Mesenchymal stem cell (in vitro differentiated cells and primary cell): ENCODE results near the gene PLEKHG2.

Experiments used
- DNase-seq: peaks from one replicate; pipeline ENCODE4 v3.0.0-alpha.2; 2013
- H2AFZ ChIP-seq: one replicate; pipeline ENCODE4 v1.6.1; 2013; ENCODE audit warnings: low read depth, mild to moderate bottlenecking, control low read depth, inconsistent platforms, low read length, moderate library complexity
- H2AK5ac ChIP-seq: 2 replicates; pipeline ENCODE4 v1.6.1; 2013; ENCODE audit warnings: low read length, moderate library complexity, mild to moderate bottlenecking, inconsistent platforms; ENCODE audit not compliant: severe bottlenecking
- H2BK120ac ChIP-seq: one replicate; pipeline ENCODE4 v1.6.1; 2013; ENCODE audit warnings: low read depth, mild to moderate bottlenecking, inconsistent platforms, low read length, moderate library complexity
- H2BK12ac ChIP-seq, 2 experiments: one replicate each; pipeline ENCODE4 v1.6.1; 2013; ENCODE audit warnings: inconsistent platforms in 2 of 2, low read length in 2 of 2, mild to moderate bottlenecking in 2 of 2, moderate library complexity in 2 of 2, control low read depth in 1 of 2
- H2BK15ac ChIP-seq: one replicate; pipeline ENCODE4 v1.6.1; 2013; ENCODE audit warnings: mild to moderate bottlenecking, low read depth, inconsistent platforms; ENCODE audit not compliant: poor library complexity, severe bottlenecking
- H2BK5ac ChIP-seq: 2 replicates; pipeline ENCODE4 v1.6.1; 2013; ENCODE audit warnings: low read depth, mild to moderate bottlenecking, low read length, control low read depth, inconsistent platforms; ENCODE audit not compliant: poor library complexity, severe bottlenecking
- H3K14ac ChIP-seq, 2 experiments: one replicate each; pipeline ENCODE4 v1.6.1; 2013; ENCODE audit warnings: inconsistent platforms in 2 of 2, low read length in 2 of 2, control low read depth in 1 of 2, mild to moderate bottlenecking in 1 of 2, moderate library complexity in 1 of 2
- H3K18ac ChIP-seq, 2 experiments: one replicate each; pipeline ENCODE4 v1.6.1; 2013; ENCODE audit warnings: inconsistent platforms in 2 of 2, low read length in 2 of 2, control low read depth in 1 of 2, low read depth in 1 of 2, mild to moderate bottlenecking in 1 of 2
- H3K23ac ChIP-seq, 2 experiments: one replicate each; pipeline ENCODE4 v1.6.1; 2013; ENCODE audit warnings: inconsistent platforms in 2 of 2, low read length in 2 of 2, mild to moderate bottlenecking in 2 of 2, moderate library complexity in 2 of 2, control low read depth in 1 of 2
- H3K27ac ChIP-seq: 2 replicates; pipeline ENCODE4 v1.5.1; 2013; ENCODE audit warnings: mild to moderate bottlenecking, moderate library complexity, low read length, control low read depth, inconsistent platforms; ENCODE audit not compliant: poor library complexity, severe bottlenecking
- H3K27me3 ChIP-seq, 2 experiments: 2 replicates each; pipeline versions ENCODE4 v1.6.1 to v1.7.0; 2013; ENCODE audit warnings: low read length in 2 of 2, mild to moderate bottlenecking in 2 of 2, moderate library complexity in 2 of 2, control low read depth in 1 of 2, inconsistent platforms in 1 of 2; ENCODE audit not compliant: control insufficient read depth in 1 of 2, insufficient read depth in 1 of 2
- H3K36me3 ChIP-seq, 2 experiments: 2 replicates each; pipeline versions ENCODE4 v1.6.1 to v1.7.0; 2013; ENCODE audit warnings: low read length in 2 of 2, control low read depth in 1 of 2, inconsistent platforms in 1 of 2, low read depth in 1 of 2, mild to moderate bottlenecking in 1 of 2; ENCODE audit not compliant: insufficient read depth in 2 of 2, control insufficient read depth in 1 of 2
- H3K4ac ChIP-seq, 2 experiments: one replicate each; pipeline ENCODE4 v1.6.1; 2013; ENCODE audit warnings: inconsistent platforms in 2 of 2, low read length in 2 of 2, mild to moderate bottlenecking in 2 of 2, moderate library complexity in 2 of 2, control low read depth in 1 of 2, low read depth in 1 of 2
- H3K4me1 ChIP-seq: 2 replicates; pipeline ENCODE4 v1.6.1; 2013; ENCODE audit warnings: low read depth, low read length, control low read depth; ENCODE audit not compliant: control insufficient read depth, insufficient read depth
- H3K4me2 ChIP-seq: 2 replicates; pipeline ENCODE4 v1.6.1; 2013; ENCODE audit warnings: low read length, mild to moderate bottlenecking, inconsistent platforms; ENCODE audit not compliant: poor library complexity, severe bottlenecking
- H3K4me3 ChIP-seq, 2 experiments: 2 replicates each; pipeline versions ENCODE4 v1.5.1 to v1.7.0; 2013; ENCODE audit warnings: low read length in 2 of 2, mild to moderate bottlenecking in 2 of 2, control low read depth in 1 of 2, low read depth in 1 of 2; ENCODE audit not compliant: insufficient read depth in 1 of 2
- H3K79me1 ChIP-seq: replicated peaks from 2 replicates; pipeline ENCODE4 v1.6.1; 2013; ENCODE audit warnings: mild to moderate bottlenecking, control low read depth, low read length, inconsistent platforms; ENCODE audit not compliant: poor library complexity, severe bottlenecking
- H3K9ac ChIP-seq: 2 replicates; pipeline ENCODE4 v1.7.0; 2013; ENCODE audit warnings: mild to moderate bottlenecking, low read length, moderate library complexity
- H3K9me3 ChIP-seq: 2 replicates; pipeline ENCODE4 v1.7.0; 2013; ENCODE audit warnings: mild to moderate bottlenecking, low read length; ENCODE audit not compliant: control insufficient read depth
- H4K8ac ChIP-seq: one replicate; pipeline ENCODE4 v1.6.1; 2013; ENCODE audit warnings: inconsistent platforms, mild to moderate bottlenecking, low read length, moderate library complexity
- H4K91ac ChIP-seq: one replicate; pipeline ENCODE4 v1.6.1; 2013; ENCODE audit warnings: mild to moderate bottlenecking, low read length, inconsistent platforms
- WGBS: methylation state at CpG from one replicate; pipeline ENCODE4 v1.1.7; 2013; ENCODE audit warnings: mixed read lengths; 5-methylcytosine and 5-hydroxymethylcytosine counted together

PLEKHG2 gene

GRCh38 chr19:39410831-39411080 is 1.7 kb upstream of the PLEKHG2 start:
- Histone ChIP-seq H3K27me3 (no peaks in the 10 kb centered on the region), H3K9me3 (no peaks in the 10 kb centered on the region), H2BK120ac (peak overlapping the region; percentile 56), H3K4ac (peak overlapping the region in 1 of 2 experiments; percentile 14), H4K8ac (peak overlapping the region; percentile 61), H3K23ac (no peak overlapping the region), H2AK5ac (peak overlapping the region; percentile 64), H3K79me1 (no peaks in the 10 kb centered on the region), H3K9ac (peak overlapping the region; percentile 98), H3K14ac (no peak overlapping the region), H2BK15ac (peak overlapping the region; percentile 95), H4K91ac (no peak overlapping the region), H3K18ac (peak overlapping the region in 1 of 2 experiments; percentile 86), H3K4me2 (no peak overlapping the region), H3K4me3 (peak overlapping the region in 1 of 2 experiments; percentile 76), H2AFZ (no peak overlapping the region), H2BK5ac (no peak overlapping the region), H3K4me1 (peaks cover 42% of the 10 kb centered on the region), H3K36me3 (peaks cover 15 to 20% of the 10 kb centered on the region in 2 experiments), H2BK12ac (peak overlapping the region in 1 of 2 experiments; percentile 23), H3K27ac (no peak overlapping the region)
- 80% methylated on average over 1 of the region's 1 CpG for WGBS
- DNase-seq, result no peak

GRCh38 chr19:39411081-39411831 is 1.2 kb upstream of the PLEKHG2 start:
- Histone ChIP-seq H3K18ac (peak overlapping the region; percentile 9 to 84), H3K36me3 (peaks cover 15 to 25% of the 10 kb centered on the region in 2 experiments), H3K4me2 (peak overlapping the region; percentile 27), H3K79me1 (no peaks in the 10 kb centered on the region), H3K9ac (peak overlapping the region; percentile 98), H2AFZ (no peak overlapping the region), H4K91ac (peak overlapping the region; percentile 77), H3K4me3 (peak overlapping the region in 1 of 2 experiments; percentile 76), H3K27me3 (no peaks in the 10 kb centered on the region), H2BK12ac (peak overlapping the region; percentile 32 to 92), H4K8ac (peak overlapping the region; percentile 72), H3K14ac (peak overlapping the region in 1 of 2 experiments; percentile 37), H3K27ac (peak overlapping the region; percentile 35), H2AK5ac (peak overlapping the region; percentile 64), H3K9me3 (no peaks in the 10 kb centered on the region), H3K23ac (peak overlapping the region in 1 of 2 experiments; percentile 0), H2BK15ac (peak overlapping the region; percentile 95), H2BK120ac (peak overlapping the region; percentile 56), H3K4ac (peak overlapping the region in 1 of 2 experiments; percentile 5), H3K4me1 (peaks cover 43% of the 10 kb centered on the region), H2BK5ac (no peak overlapping the region)
- 41% methylated on average over 7 of the region's 9 CpGs for WGBS
- DNase-seq, result peak; percentile 99

- Histone ChIP-seq H2BK5ac (no peak overlapping the region), H3K79me1 (peaks cover 3% of the 10 kb centered on the region), H3K27ac (peak overlapping the region; percentile 58), H3K36me3 (peaks cover 15 to 31% of the 10 kb centered on the region in 2 experiments), H3K14ac (no peak overlapping the region), H2BK12ac (no peak overlapping the region), H2BK15ac (no peak overlapping the region), H2AK5ac (no peak overlapping the region), H3K9me3 (no peaks in the 10 kb centered on the region), H3K18ac (no peak overlapping the region), H4K91ac (no peak overlapping the region), H2AFZ (no peak overlapping the region), H3K4me3 (peak overlapping the region in 1 of 2 experiments; percentile 76), H2BK120ac (no peak overlapping the region), H3K27me3 (no peaks in the 10 kb centered on the region), H3K4ac (no peak overlapping the region), H3K4me2 (peak overlapping the region; percentile 19), H3K23ac (no peak overlapping the region), H3K4me1 (peaks cover 49% of the 10 kb centered on the region), H3K9ac (peak overlapping the region; percentile 98), H4K8ac (no peak overlapping the region)
- DNase-seq, result no peak
- WGBS, result 0% methylated on average over 3 of the region's 7 CpGs
Observed at GRCh38 chr19:39411832-39412099, 703 bp upstream of the PLEKHG2 start.

GRCh38 chr19:39412867-39413271 is 400 bp downstream of the PLEKHG2 start:
- peak overlapping the region; percentile 98 for H3K9ac ChIP-seq

More at GRCh38 chr19:39412867-39413271, 400 bp downstream of the PLEKHG2 start:
- Histone ChIP-seq H3K4me1 (peaks cover 51% of the 10 kb centered on the region), H4K91ac (peak overlapping the region; percentile 95), H2AFZ (no peak overlapping the region), H3K27ac (peak overlapping the region; percentile 98), H2BK12ac (peak overlapping the region; percentile 35 to 37), H2AK5ac (peak overlapping the region; percentile 79), H3K36me3 (peaks cover 12 to 38% of the 10 kb centered on the region in 2 experiments), H3K23ac (no peak overlapping the region), H4K8ac (peak overlapping the region; percentile 90), H3K4me3 (peak overlapping the region; percentile 75 to 92), H3K4me2 (peak overlapping the region; percentile 62), H2BK120ac (peak overlapping the region; percentile 95), H2BK5ac (peak overlapping the region; percentile 97), H3K9me3 (no peaks in the 10 kb centered on the region), H3K14ac (peak overlapping the region; percentile 68 to 76), H3K18ac (peak overlapping the region; percentile 81 to 87), H3K27me3 (no peaks in the 10 kb centered on the region), H3K79me1 (peaks cover 7% of the 10 kb centered on the region), H3K4ac (peak overlapping the region; percentile 58 to 97), H2BK15ac (peak overlapping the region; percentile 100)
- DNase-seq, result no peak
- under 1% methylated on average over 24 of the region's 24 CpGs for WGBS
